ENCODE data around the gene NEURL4.

DNA sequence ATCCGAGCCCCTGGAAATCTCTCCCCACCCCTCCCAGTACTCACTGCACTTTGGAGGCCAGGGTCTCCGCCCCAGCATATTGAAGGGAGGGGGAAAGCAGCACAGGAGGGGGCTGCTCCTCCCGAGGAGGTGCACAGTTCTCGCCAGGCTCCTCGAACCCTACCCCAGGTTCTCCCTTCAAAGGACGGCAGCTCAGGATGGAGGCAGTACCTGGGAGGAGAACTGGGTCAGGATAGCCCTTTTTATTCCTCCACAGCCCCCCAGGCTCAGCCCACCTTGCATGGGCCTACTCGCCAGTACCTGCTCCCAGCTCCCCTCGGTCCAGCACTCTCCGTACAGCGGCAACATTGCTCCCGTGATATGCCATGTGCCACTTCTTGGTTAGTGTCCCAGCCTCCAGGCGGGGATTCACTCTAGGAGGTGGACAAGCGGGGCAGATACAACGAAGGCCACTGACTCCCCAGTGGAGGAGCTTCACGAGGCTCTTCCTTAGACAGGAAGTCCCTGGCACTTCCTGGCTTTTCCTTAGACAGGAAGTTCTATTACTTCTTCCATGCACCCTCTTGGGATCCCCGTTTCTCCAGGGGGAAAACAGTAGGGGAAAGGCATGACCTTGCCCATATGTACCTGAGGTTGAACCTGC lies 11.9 kb downstream of the NEURL4 start:
- TF ChIP-seq ISL1 (CRISPR knock-in tag; IDR thresholded peaks at IDR 0.05) (no peak), ZFP30 (CRISPR knock-in tag; IDR thresholded peaks at IDR 0.05) (no peak), CSDC2 (CRISPR knock-in tag; IDR thresholded peaks at IDR 0.05) (no peak)
- TF ChIP-seq, protein P1, sequence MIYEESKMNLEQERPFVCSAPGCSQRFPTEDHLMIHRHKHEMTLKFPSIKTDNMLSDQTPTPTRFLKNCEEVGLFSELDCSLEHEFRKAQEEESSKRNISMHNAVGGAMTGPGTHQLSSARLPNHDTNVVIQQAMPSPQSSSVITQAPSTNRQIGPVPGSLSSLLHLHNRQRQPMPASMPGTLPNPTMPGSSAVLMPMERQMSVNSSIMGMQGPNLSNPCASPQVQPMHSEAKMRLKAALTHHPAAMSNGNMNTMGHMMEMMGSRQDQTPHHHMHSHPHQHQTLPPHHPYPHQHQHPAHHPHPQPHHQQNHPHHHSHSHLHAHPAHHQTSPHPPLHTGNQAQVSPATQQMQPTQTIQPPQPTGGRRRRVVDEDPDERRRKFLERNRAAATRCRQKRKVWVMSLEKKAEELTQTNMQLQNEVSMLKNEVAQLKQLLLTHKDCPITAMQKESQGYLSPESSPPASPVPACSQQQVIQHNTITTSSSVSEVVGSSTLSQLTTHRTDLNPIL (CRISPR knock-in tag; IDR thresholded peaks at IDR 0.05; ENCODE audit: low read depth), result no peak
